Breast epithelium (tissue), 3 donors: ENCODE results near the gene ZNF507.

Source experiments
- POLR2A ChIP-seq: fragments of 450-650 bp; IDR thresholded peaks from one replicate; pipeline ENCODE4 v1.6.1; 2016; ENCODE audit warnings: antibody characterized with exemption, mild to moderate bottlenecking, moderate library complexity
- POLR2AphosphoS5 ChIP-seq, 3 donors: sonication (generic); formaldehyde crosslinking; IDR thresholded peaks; one replicate each; pipeline ENCODE4 v1.6.1; 2017; ENCODE audit warnings: antibody characterized with exemption in 3 of 3
- TF ChIP-seq, protein P1 (sequence below), 3 donors: fragments of 450-650 bp; IDR thresholded peaks; one replicate each; pipeline ENCODE4 v1.5.1; 2016 to 2017; ENCODE audit warnings: antibody characterized with exemption in 3 of 3, mild to moderate bottlenecking in 3 of 3, moderate library complexity in 3 of 3

DNA sequence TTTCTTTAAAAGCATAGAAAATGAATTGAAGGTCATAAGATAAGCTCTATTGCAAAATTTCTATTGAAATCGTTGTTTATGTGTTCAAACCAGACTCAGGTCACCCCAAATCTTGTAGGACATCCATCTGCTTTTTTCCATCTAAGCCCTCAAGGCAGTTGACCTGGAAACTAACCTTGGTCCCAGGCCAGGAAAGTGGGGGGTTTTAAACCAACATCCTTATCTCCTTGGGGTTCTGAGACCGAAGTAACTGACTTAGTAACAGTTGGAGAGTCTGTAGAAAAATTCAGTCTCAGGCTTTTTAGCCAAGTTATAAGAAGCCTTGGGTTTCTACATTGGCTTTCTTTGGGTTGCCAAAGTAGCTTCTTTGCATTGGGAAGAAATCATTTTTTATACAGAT is 23.4 kb downstream of the ZNF507 start:
- TF ChIP-seq, protein P1, sequence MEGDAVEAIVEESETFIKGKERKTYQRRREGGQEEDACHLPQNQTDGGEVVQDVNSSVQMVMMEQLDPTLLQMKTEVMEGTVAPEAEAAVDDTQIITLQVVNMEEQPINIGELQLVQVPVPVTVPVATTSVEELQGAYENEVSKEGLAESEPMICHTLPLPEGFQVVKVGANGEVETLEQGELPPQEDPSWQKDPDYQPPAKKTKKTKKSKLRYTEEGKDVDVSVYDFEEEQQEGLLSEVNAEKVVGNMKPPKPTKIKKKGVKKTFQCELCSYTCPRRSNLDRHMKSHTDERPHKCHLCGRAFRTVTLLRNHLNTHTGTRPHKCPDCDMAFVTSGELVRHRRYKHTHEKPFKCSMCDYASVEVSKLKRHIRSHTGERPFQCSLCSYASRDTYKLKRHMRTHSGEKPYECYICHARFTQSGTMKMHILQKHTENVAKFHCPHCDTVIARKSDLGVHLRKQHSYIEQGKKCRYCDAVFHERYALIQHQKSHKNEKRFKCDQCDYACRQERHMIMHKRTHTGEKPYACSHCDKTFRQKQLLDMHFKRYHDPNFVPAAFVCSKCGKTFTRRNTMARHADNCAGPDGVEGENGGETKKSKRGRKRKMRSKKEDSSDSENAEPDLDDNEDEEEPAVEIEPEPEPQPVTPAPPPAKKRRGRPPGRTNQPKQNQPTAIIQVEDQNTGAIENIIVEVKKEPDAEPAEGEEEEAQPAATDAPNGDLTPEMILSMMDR (IDR thresholded peaks at IDR 0.05), result no peak
- TF ChIP-seq POLR2A (no peak), POLR2AphosphoS5 (IDR thresholded peaks at IDR 0.05) (no peak)
